Effector CD4-positive, alpha-beta T cell (primary cell): Measurements from ENCODE around the gene PIGP.
"Not testable (repeated sequence)": the region's sequence is repeated elsewhere in the genome, so short reads cannot be mapped to it uniquely, and the experiment has no call there.

Experiments used
- DNase-seq: peaks from one replicate; pipeline ENCODE4 v3.0.0-alpha.2; 2020

The PIGP gene

DNA sequence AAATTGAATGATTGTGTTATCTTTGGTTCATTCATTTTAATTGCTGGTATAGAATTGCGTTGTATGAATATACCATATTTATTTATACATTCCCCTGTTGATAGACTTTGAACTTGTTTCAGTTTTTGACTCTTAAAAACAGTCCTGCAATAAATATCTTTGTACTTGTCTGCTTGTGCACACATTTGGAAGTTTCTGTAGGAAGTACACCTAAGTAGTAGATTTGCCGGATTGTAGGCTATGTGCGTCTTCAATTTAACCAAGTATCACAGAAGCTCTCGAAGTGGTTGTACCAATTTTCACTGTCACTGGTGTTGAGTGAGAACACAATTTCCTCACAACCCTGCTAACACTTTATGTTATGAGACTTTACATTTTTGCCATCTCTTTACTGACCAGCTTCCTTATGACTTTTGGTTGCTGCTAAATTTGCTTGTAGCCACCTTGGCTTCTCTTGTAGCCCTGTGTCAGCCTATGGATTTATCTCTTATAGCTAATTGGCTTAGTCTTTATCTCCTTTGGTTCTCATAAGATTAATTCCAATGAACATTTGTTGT, 2.4 kb upstream of the PIGP start:
- DNase-seq = no peak

GRCh38 chr21:37074546-37074945, 1.7 kb upstream of the PIGP start:
- no peak for DNase-seq

GRCh38 chr21:37074197-37074510, 1.3 kb upstream of the PIGP start:
- DNase-seq = no peak

GRCh38 chr21:37073417-37074196, 736 bp upstream of the PIGP start:
- peak; percentile 65 for DNase-seq

DNA sequence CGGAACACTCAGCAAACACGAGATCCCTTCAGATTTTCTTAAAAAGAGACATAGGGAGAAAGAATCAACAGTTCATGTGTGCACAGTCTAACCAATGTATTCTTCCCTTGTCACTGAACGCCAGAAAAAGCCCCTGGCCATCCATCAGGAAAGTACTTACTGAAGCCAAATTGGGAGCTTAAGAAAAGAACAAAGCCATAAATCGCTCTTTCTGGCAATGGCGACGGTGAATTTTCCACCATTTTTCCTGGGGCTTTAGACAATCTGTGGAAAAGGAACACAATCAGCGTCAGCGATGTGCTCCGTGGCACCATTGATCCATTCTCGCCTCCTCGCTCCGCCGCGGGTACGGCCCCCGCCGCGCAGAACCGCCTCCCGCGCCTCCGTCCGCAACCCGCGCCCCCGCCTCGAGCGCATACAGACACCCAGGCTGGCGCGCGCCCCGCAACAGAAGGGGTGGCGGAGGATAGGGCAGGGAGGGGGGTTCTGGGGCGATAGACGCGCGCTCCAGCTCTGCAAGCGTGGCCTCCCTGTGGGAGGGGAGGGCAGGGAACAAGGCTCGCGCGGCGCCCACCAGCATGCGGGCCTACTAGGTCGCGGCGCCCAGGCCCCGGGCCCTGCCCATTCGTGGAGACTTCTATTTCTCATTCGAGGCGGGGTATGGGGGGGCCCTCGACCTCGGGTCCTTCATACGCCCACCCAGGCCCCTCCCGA, 440 bp downstream of the PIGP start:
- peak; percentile 61 for DNase-seq

- no peak for DNase-seq
Measured at GRCh38 chr21:37071561-37072273, 1.2 kb downstream of the PIGP start.

GRCh38 chr21:37065561-37066177, 7.2 kb downstream of the PIGP start:
- no peak for DNase-seq

- DNase-seq = no peak
Measured at GRCh38 chr21:37064841-37065240, 8.0 kb downstream of the PIGP start.

- DNase-seq = no peak
Measured at GRCh38 chr21:37063433-37063832, 9.4 kb downstream of the PIGP start.

GRCh38 chr21:37062593-37062935, 10.3 kb downstream of the PIGP start:
- no peak for DNase-seq

GRCh38 chr21:37061926-37062592, 10.8 kb downstream of the PIGP start:
- DNase-seq = no peak

DNA sequence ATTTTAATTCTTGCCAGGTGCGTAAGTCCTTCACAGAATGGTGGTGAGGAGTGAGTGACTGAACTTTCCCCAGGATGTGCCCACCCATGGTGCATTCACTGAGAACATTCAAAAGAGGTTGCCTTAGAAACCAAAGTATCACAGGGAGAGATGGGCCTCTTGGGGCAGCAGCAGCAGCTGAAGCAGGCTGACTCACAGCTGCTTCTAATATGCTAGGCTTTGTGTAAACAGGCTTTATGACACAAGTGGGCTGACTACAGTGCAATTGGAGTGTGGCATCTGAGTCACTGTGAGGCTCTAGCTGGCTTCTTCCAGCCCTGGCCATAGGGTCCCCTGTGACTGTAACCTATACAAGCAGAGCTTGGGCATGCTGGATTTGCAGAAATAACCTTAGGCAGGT, 12.6 kb downstream of the PIGP start:
- DNase-seq = no peak

GRCh38 chr21:37059181-37059580, 13.7 kb downstream of the PIGP start:
- no peak for DNase-seq

DNA sequence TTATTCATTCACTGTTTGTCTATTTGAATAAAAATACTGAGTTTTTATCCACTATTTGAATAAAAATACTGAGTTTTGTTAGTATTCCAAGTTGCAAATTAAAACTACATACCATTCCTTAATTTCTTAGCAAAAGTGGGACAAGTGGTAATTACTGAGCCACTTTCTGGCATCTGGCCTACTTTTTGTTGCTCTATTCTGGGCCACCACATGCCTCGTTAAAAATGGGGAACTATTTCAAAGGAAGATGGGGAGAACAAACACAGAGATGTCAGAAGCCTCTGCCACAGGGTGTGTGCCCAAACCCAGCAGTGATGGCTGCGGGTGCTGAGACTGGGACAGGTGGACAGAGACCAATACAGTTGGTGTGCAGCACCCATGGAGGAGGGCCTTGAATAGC, 14.6 kb downstream of the PIGP start:
- DNase-seq = no peak

GRCh38 chr21:37057614-37058013, 15.3 kb downstream of the PIGP start:
- DNase-seq = no peak

DNA sequence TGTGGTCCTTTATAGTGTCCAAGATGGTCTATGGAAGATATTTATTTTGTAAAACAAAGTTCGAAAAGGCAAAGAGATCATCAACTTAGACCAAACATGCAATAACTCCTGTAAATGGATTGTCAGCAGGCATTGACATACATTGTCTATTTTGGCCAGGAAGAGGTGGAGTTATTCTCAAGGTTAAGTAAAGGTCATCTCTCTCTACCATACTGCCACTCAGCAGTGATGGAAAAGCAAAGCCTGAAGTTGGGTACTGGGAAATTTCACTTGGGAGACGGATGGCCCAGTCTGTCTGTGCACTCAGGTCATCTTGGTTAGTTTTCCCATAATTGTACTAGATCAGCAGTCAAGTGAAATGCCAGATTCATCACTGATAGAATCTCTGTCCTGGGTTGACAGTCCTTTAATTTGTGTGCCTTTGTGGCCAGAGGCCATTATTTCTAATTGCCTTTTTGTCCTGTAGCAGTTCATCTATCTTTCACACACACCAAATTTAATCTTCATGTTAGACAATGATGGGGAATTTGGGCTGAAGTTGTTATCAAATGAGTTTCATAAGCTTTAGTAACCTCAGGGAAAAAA, 17.5 kb downstream of the PIGP start:
- no peak for DNase-seq

- not testable (repeated sequence) for DNase-seq
Measured at GRCh38 chr21:37049741-37050140, 23.1 kb downstream of the PIGP start.

- DNase-seq = no peak
Measured at GRCh38 chr21:37047079-37047478, 25.8 kb downstream of the PIGP start.

DNA sequence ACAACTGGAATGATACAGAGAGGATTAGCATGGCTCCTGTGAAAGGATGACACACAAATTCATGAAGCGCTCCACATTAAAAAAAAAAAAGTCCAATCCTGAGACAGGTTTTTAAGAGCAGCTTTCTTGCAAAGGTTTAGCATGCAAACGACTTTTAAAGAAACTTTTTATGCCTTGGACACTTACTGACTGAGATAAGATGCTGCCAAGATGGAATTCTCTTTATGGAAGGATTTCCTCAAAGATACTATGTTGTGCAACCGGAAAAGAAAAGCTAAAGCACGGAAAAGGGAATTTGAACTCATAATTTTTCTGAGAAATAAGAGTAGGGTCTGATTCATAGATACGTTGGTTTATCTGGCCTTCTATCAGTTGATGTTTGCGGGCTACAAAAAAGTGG, 27.3 kb downstream of the PIGP start:
- no peak for DNase-seq

DNA sequence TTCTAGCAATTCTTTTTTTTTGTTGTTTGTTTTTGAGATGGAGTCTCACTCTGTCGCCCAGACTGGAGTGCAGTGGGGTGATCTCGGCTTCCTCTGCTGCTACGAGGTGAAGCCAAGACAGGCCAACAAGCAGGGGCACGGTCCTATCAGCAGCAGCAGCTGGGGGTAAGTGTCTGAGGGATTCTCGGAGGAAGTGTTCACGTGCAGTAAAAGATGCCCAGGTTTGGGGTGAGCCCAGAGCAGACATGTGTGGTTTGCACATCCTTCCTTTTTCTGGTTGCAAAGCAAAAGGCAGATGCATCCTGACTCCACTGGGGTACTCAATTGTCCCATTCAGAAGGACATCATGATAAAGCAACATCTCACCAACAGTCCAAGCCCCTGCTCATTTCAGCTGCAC, 27.7 kb downstream of the PIGP start:
- no peak for DNase-seq

GRCh38 chr21:37044643-37045042, 28.2 kb downstream of the PIGP start:
- no peak for DNase-seq

GRCh38 chr21:37043818-37044217, 29.1 kb downstream of the PIGP start:
- no peak for DNase-seq
